HG03045 (cell line): ENCODE results near the gene SLC44A3.

Experiments
- ATAC-seq: cut with Tn5 transposase; IDR thresholded peaks from one replicate; pipeline ENCODE4 v1.9.1; 2021; ENCODE audit warnings: mild to moderate bottlenecking, moderate library complexity; ENCODE audit not compliant: unreplicated experiment

The SLC44A3 gene

DNA sequence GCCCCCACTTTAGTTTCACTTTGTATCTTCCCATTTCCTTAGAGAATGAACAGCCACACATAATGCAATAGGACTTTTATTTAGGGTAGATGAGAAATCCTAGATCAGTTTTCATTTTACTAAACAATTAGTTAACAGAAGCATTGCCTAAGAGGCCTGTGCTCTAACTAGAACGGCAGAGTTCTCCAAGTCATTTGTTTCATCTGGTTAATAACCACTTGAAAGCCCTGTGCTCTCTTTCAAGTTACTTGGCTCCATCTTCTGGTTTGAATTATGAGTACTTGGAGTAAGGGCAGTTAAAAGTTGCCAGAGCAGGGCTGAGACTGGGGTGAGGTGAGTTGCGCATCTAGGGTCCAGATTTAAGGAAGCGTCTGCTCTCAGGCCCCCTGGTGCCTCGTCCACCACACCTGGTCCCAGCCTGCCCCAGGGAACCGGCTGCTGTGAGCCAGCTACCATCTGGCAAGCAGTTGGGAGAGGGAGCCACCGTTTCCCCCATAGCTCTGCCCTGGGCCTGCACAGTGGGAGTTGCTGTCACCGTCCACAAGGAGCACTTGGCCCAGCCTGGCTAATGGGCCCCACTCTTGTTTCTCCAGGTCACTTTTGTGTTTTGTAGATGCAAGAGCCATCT is 18.1 kb upstream of the SLC44A3 start:
- ATAC-seq: no peak

DNA sequence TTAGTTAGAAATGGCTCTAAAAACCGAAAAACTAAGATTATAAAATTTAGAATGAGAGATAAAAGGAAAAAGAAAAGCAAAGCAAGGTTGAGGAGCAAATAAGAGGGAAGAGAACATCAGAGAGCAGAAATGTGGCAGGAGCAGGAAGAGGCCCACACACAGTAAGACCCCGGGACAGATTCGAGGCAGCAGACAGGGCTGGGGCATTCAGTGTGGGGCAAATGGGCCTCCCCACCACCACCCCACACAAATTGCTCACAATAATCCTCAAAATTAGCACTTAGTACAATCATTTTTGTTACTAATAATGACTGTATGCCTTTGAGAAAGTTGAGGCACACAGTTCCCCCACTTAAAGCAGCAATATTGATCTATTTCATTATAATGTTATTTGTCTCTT is 17.1 kb upstream of the SLC44A3 start:
- ATAC-seq: no peak

DNA sequence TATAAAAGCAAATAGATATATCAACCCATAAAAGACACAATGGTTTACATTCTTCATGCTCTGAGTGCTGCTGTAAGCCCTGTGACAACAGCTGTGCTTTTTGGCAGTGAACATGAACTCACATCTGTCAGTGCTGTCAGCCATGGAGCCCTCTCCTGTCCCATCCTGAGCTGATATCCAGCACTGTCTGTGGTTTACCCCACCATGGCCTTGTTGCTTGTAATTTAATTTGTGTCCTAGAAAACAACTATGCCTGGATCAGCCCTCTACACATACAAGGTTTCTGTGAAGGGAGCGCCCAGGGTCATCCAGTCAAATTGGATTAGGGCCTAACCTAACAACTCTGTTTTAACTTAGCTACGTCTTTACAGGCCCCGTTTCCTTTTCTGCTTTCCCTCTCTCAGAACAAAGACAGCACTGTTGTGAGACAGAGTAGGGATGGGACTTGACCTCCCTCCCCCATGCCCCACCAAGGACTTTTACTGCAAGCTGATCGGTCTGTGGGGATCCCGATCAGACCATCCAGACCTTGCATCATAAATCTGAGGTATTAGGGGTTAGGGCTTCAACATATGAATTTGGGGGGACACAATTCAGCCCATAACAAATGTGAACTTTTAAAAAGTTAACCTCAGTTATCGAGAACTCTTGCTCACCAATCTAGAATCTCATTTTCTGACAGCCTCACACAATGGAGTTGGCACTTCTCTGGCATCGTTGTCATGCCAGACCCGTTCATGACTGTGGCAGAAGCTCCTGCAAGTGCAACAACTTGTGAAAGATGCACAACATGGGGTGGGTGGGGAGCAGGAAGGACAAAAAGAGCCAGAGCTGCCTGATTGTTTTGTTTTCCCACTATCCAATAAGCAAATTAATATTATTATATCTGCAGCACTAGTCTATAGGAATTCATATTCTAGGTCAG is 16.4 kb upstream of the SLC44A3 start:
- ATAC-seq: no peak

DNA sequence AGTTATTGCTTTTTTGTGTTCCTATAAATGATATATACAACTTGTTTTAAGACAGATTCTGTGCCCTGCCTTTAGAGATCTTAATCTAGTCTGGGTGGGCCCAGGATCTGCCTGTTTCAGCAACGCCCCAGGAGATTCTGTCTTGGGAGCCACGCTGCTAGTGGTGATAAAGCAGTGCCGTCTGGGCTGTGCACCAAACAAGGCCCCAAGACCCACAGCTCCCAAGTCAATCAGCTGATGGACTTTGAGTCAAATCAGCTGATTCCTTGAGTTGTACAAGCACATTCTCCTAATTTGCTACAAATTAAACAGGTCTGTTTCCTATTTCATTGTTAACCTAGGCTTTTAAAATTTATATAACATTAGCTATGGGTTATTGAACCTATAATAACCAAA is 15.7 kb upstream of the SLC44A3 start:
- ATAC-seq: no peak

DNA sequence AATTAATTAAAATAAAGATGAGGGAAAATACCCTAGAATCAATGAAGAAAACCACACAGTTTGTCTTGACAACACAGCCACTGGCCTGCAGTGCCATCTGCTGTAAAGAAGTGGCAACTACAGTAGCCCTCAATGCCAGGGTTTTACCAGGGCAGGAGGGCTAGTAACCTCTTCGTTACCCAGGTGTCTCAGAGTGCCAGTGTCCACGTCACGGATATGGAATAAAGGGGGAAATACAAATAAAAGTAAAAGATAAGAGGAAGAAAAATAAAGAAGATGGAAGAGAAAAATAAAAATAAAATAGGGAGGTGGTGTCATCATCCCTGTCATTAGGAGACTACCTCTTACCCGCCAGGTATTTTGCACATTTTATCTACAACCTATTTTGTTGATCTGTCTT is 14.2 kb upstream of the SLC44A3 start:
- ATAC-seq: no peak

DNA sequence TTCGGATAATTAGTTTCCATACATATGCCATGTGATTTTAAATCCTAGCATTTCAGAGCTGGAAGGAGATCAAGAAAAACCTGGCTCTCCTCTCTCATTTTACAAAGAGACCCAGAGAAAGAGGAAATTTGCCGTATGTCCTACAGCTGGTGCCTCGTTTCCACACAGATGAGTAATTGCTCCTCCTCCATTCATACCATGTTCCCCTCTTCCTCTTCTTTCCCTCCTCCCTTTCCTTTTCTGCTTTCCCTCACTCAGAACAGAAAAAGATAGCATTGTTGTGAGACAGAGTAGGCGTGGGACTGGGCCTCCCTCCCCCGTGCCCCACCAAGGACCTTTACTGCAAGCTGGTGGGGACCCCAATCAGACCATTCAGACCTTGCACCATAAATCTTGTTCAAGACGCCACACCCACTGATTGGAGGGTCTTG is 13.7 kb upstream of the SLC44A3 start:
- no peak for ATAC-seq

DNA sequence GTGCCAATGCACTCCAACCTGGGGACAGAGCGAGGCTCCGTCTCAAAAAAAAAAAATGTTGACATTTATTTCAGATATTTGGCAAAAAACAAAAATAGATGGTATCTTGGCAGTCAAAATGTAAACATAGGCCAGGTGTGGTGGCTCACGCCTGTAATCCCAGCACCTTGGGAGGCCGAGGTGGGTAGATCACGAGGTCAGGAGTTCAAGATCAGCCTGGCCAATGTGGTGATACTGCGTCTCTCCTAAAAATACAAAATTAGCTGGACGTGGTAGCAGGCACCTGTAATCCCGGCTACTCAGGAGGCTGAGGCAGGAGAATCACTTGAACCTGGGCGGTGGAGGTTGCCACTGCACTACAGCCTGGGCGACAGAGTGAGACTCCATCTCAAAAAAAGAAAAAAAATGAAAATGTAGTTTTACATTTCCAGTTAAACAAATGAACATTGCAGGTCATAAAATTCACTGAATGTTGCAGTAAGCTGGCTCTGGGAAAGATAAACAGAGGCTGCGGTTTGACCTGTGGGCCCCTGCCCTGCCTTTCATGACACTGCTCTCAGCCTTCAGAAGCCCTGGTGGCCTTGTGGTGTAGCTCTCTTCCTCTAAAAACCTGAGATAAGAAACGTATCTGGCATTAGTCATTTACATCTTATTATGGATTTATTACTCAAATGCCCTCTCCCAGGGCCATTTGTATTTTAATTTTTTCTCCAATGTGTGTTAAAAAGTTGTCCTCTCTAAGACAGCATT is 12.2 kb upstream of the SLC44A3 start:
- no peak for ATAC-seq

DNA sequence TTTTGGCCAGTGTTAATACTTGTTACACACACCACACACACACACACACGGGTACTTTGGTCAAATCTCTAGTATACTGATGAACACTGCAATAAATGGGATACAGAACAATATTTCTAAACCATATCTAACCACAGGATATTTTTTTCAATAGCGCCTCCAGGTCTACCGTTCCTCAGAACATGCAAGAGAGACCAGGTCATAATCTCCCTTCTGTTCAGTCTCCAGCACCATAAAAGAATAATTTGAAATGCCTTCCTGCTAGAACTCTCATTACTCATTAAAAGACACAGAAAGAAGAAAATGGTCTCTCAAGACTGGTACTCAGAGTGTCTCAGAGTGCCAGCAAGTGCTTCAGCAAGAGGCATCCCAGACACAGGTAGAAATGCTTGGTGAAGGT is 11.5 kb upstream of the SLC44A3 start:
- ATAC-seq: no peak

DNA sequence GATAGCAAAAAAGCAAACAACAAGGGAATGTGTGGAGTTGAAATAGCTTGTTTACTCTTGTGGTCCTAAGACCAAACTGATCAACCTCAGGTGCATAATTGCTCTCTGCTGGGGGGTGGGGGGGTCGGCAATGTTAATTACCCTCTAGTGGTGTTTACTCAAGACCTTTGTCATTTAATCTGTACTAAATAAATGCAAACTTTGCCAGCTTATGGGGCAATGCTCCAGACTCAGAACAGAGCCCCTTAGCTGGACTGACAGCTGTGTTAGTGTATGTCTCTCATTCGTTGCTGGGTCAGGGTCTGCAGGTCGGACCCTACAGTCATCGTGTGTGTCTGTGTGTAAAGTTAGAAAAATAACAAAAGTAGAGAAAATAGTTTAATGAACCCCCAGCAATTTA is 7.2 kb upstream of the SLC44A3 start:
- no peak for ATAC-seq

DNA sequence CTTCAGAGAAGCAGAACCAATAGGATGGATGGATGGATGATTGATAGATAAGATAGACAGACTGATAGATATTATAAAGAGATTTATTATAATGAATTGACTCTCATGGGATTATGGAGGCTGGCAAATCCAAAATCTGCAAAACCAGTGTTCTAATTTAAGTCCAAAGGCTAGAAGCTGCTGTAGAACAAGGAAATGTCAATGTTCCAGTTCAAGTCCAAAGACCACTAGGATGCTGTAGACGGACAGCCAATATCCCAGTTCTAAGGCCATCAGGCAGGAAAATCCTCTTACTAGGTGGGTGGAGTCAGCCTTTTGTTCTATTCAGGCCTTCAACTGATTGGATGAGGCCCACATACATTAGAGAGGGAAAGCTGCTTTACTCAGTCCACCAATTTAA is 4.1 kb upstream of the SLC44A3 start:
- ATAC-seq: no peak

DNA sequence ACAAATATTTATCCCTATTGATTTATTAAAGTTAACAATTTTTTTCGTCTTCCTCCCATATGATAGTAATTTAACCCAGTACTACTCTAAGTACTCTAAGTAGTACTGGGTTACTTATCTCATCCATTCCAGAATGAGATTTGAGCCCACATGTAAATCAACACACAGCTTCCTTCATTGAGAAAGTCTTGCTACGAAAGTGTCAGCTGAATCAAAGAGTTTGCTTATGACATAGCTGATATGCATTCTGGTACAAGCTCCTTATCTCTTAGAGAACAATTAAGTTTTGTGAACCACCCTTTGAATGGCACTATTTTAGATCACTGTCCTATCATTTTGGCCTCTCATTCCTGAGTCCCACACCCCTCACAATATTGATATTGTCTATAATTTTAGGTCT is 2.4 kb upstream of the SLC44A3 start:
- ATAC-seq: no peak

DNA sequence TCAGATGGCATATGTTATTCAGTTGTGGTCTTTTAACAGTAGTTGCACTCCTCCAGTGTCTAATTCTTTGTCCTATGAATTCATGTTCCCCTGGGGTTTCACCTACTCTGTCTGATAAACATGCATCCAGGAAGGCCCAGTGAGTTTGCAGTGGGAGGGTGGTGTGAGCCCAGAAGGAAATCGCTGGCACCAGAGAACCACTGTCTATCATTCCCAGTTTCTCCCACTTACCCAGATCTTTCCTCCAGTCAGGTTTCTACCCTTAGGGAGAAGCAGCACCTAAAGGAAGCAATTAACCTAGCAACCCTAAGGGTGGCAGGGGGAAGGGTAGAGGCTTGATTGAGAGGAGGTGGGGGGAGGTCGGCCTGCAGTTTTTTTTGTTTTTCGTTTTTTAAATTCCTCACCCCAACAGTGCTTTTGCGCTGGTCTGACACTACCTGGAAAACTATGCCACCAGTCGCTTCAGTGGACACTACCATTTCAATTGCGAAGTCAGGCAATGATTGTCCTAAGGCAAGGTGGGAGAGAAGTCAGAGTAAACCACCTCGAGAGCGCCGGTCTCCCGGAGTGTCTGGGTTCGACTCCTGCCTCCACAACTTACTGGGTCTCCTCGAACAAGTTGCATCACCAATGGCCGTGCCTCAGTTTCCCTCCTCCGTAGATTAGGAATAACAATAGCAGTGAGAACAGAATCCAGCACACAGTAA is 766 bp upstream of the SLC44A3 start:
- no peak for ATAC-seq

DNA sequence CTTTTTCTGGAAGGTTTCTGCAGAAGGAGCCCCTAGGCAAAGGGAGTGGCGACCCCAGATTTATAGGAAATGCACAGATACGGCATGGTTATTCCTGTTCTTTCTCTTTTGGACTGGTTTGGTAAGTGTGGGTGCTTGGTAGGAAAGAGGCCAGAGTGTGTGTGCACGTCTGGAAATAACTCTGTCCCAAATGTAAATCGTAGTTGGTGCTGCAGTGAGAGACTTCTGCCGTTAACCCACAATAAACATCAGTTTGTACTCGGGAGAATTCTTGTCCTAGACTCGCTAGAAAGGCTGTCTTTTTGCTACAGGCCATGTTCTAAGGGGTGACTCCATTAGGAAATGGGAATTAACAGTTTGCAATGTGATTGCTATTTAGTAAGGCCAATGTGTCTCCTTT is 779 bp downstream of the SLC44A3 start:
- ATAC-seq: no peak

DNA sequence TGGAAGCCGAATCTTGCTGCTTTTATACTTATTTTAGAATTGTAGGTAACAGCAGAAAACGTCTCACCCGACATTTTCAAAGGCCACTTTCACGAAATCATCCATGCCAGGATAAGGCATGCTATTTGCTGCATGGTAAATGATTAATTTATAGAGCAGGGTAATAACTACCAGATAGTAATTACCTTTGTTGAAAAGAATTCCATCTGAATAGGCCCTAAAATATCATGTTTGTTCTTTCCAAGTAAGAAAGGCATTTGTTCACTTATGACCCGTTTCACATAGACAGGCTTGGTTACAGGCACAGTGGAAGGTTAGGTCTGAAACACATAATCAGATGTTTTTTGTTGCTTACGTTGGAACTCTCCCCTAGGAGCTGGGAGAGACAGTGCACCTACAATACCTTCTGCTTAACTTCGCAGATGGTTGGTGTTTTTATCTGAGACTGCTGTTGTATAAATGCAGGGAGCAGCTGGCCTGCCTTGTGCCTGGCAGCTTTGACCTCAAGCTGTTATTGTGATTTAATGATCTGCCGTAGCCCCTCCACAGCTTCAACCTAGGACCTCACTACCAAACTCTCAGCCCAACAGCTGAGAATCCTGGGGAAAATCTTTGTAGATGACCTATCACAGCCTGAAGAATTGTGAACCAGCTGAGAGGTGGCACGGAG is 1.6 kb downstream of the SLC44A3 start:
- ATAC-seq: no peak

DNA sequence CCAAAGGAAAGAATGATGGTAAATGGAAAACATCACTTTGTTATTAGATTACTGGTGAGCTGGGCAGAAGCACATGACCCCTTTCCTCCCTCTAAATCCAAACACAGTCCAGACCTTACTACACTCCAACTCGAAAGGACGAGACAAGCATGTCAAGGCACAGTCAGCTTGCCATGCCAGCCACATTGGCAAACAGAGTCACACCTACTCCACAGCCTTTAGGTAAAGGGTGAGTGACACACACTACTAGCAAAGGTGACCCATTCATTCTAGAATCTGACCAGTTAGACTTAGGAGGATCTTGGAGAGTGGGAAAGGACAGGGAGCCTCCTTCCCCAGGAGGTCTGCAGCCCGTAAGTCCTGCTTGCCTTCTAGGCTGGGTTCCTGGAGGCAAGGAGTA is 3.0 kb downstream of the SLC44A3 start:
- ATAC-seq: no peak

DNA sequence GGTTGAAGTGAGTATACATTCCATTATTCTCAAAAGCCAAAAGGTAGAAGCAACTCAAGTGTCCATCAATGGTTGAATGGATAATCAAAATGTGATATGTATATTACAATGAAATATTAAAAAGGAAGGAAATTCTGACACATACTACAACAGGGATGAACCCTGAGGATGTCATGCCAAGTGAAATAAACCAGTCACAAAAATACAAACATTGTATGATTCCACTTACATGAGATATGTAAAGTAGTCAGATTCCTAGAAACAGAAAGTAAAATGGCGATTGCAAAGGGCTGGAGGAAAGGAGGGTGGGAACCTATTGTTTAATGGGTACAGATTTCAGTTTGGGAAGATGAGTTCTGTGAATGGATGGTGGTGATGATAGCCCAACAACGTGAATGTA is 5.8 kb downstream of the SLC44A3 start:
- no peak for ATAC-seq

DNA sequence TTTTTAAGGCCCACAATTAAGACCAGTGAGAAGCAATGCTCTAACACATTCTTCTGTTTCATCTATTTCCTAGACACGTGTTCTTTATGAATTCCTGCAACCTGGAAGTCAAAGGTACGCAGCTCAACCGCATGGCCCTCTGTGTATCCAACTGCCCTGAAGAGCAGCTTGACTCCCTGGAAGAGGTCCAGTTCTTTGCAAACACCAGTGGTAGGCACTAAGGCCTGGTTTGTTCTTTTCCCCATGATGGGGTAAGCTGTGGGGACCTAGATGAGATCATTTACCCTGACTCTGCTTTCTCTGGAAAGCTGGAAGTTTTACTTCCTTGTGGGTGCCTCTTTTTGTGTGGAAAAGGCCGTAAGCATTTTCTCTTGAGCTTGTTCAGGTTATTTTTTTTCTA is 7.3 kb downstream of the SLC44A3 start:
- no peak for ATAC-seq

DNA sequence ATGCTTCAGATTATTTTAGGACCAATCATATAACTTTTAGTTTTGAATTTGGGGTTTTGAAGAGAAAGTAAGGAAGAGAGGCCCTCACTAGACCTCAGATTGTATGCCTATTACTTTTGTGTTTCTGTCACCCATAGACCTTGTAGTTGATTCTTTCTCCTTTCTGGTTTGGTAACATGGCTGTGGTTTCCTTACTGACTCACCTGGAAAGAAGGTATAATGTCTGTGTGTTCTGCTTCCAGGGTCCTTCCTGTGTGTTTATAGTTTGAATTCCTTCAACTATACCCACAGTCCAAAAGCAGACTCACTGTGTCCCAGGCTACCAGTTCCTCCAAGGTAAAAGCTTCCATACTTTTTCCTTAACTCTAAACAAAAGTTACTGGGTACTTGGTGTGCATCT is 8.1 kb downstream of the SLC44A3 start:
- no peak for ATAC-seq

DNA sequence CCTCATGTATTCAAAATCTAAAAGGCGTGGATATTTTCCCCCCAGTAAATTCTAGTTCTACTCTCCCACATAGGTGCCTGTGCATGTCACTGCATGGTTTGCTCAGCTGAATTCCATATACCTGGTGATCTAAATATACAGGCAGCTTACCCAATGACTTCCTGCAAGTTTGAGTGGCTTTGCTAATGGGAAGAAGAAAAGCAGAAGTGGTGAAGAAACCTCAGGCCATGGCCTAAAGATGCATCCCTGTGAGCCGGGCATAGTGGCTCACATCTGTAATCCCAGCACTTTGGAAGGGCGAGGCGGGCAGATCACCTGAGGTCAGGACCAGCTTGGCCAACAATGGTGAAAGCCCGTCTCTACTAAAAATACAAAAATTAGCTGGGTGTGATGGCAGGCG is 11.5 kb downstream of the SLC44A3 start:
- ATAC-seq: no peak

DNA sequence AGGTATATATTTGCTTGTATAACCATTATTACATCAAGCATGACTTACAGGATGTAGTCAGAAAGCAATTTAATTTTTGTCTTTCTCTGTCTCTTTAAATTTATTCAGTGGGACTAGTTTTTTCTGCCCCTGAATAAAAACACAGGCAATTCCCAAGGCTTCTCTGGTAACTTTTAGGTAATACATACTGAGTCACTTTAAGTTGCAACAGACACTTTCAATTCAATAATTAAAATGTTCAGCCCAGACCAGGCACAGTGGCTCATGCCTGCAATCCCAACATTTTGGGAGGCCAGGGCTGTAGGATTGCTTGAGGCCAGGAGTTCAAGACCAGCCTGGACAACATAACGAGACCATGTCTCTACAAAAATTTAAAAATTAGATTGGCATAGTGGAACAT is 12.3 kb downstream of the SLC44A3 start:
- no peak for ATAC-seq
